ENCODE results near the gene P4HA2.

The P4HA2 gene

DNA sequence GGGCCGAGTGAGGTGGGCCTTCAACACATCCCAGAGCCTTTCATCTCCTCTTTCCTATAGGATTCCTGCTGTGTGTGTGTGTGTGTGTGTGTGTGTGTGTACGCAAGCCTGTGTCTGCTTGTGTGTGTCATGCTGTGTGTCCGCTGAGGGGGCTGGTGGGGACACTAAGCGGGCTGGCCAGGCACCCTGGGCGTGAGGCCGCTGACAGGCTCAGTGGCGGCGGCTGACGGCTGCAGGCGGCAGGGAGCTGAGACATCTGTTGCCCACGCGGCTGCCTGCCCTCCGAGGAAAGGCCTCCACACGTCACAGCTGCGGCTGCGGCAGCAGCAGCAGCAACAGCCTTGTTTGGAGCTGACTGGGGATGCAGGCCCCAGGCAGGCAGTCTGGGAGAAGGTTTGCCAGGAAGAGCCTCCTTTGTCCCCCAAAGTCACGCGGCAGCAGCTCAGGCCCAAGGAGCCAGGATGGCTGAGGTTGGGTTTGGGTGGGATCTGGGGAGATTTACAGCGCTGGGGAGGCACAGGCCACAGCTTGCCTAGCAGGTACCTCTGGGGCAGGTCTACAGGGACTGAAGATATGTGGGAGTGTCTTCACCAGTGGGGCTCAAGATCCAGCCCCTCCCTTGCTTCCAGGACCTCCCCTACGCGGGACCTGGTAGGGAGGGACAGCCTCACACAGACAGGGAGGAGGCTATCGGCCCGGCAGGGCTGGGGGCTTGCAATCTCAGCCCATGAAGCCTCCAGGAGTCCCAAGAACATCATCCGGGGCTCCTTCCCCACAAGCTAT lies 31.6 kb upstream of the P4HA2 start:
- Histone ChIP-seq H3K4me1 (peaks cover 19% of the 10 kb centered on the region), H3K27me3 (no peaks in the 10 kb centered on the region), H3K36me3 (no peaks in the 10 kb centered on the region), H3K27ac (no peak overlapping the region), H3K4me3 (no peak overlapping the region), H4K20me1 (no peaks in the 10 kb centered on the region), H3K4me2 (no peak overlapping the region), H3K9ac (no peak overlapping the region), H3K9me3 (no peaks in the 10 kb centered on the region)
- no peak for TF ChIP-seq Cebpa-rat (IDR thresholded peaks at IDR 0.05)

DNA sequence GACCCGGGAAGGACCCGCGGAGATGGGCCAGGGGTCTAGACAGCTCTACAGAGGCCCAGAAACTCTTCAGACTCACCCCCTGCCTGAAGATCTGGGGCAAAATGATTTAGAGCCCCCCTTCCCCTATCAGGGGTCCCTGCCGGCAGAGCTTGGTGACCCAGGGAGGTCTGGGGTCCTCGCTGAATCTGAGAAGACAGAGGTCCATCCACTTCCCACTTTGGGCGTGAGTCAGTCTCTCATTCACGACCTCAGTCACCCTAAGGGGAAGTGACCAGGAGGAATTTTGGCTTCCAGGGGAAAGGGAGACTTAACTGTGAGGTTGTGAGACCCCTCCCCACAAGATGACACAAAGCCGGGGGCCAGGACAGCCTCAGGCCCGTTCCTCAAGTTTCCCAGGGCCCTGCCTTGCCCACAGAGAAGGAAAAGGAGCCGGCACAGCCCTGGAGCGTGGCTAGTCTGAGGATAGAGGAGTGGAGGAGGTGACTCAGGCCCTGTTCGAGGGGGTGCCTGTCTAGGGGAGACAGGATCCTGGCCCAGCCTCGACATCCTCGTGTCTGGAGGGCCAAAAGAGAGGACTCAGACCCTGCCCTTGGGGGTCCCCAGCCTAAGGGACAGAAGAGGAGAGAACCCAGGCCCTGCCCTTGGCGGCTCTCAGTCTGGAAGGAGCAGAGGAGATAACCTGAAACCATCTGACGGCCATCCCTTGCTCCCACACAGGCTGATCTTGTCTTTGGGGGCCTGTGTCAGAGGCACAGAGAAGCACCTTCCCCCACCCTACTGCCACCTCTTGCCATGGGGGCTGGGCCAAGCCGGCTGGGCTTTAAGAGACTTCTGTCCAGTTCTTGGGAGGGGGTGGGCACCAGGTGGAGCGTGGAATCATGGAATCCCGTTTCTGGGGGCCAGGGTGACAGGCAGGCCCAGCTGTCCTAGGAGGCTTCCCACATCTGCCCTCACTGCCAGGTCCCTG lies 30.7 kb upstream of the P4HA2 start:
- no peaks in the 10 kb centered on the region for H4K20me1 ChIP-seq
- H3K9ac ChIP-seq, result no peak overlapping the region
- H3K4me1 ChIP-seq, result peaks cover 10% of the 10 kb centered on the region
- no peaks in the 10 kb centered on the region for H3K27me3 ChIP-seq
- no peak overlapping the region for H3K27ac ChIP-seq
- TF ChIP-seq Cebpa-rat (IDR thresholded peaks at IDR 0.05), result no peak
- no peaks in the 10 kb centered on the region for H3K36me3 ChIP-seq
- H3K9me3 ChIP-seq, result no peaks in the 10 kb centered on the region
- no peak overlapping the region for H3K4me2 ChIP-seq
- H3K4me3 ChIP-seq, result no peak overlapping the region

DNA sequence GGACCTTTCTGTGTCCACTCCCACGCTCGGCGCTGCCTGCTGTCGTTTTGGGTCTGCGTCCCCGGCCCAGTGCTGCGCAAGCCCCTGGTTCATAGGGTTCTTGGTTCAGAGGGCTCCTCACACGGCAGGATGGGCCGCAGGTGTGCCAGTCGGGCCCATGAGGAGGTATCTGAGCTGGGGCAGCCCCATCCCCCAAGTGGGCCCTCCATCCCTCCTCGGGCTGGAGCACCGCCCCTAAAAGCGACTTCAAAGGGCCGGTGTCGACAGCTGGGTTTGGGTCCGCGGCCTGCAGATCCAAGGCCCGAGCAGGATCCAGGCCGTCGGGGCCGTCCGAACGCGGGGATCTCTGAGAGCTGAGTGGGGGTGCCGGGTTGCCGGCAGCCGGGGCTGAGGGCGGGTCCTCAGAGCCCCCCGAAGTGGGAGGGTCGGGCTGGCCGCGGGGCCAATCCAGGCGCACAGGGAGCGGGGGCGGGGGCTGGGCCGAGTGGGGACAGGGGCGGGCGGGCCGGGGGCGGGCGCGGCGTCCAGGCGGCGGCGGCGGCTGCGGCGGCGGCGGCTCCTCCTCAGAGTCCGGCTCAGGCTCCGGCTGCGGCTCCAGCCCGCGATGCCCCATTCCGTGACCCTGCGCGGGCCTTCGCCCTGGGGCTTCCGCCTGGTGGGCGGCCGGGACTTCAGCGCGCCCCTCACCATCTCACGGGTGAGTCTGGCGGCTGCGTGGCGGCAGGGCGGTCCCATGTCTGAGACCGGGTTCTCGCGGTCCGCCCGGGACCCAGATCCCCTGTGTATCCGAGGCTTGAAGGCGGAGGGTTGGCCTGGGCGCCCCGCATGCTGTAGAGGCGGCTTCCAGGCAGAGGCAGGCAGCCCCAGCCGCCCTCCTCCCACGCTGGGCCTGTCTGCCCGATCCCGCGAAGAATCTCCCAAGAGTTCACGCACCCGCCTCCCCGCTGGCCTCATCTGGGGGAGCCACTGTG lies 29.8 kb upstream of the P4HA2 start, which contains the start of gene PDLIM4:
TSS of gene PDLIM4 (plus strand) at position 566 of the 971 bp plus-strand sequence. CDS start at position 605, 39 bp downstream.
- Histone ChIP-seq H3K9me3 (no peaks in the 10 kb centered on the region), H3K4me1 (peaks cover 7% of the 10 kb centered on the region), H3K27ac (no peak within 1 kb of the TSS), H3K36me3 (no peaks in the 10 kb centered on the region), H3K4me3 (no peak within 1 kb of the TSS), H3K9ac (no peak within 1 kb of the TSS), H4K20me1 (no peaks in the 10 kb centered on the region), H3K4me2 (no peak within 1 kb of the TSS), H3K27me3 (no peaks in the 10 kb centered on the region)
- no peak for TF ChIP-seq Cebpa-rat (IDR thresholded peaks at IDR 0.05)

DNA sequence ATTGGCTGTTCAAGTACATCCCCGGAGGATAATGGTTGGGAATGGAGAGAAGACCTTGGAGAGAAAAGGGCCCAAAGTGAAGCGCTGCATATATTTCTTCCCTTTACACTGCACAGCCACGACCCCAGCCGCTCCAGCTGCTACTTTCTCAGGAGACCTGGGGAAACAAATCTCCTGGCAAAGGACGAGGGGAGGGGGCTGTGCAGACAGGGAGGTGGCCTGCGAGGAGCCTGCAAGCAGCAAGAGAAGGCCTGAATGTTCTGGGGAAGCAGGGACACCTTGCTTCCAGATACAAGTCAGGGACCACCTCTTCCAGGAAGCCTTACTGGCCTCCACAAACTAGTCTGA lies 29.1 kb upstream of the P4HA2 start:
- H3K4me3 ChIP-seq, result no peak overlapping the region

DNA sequence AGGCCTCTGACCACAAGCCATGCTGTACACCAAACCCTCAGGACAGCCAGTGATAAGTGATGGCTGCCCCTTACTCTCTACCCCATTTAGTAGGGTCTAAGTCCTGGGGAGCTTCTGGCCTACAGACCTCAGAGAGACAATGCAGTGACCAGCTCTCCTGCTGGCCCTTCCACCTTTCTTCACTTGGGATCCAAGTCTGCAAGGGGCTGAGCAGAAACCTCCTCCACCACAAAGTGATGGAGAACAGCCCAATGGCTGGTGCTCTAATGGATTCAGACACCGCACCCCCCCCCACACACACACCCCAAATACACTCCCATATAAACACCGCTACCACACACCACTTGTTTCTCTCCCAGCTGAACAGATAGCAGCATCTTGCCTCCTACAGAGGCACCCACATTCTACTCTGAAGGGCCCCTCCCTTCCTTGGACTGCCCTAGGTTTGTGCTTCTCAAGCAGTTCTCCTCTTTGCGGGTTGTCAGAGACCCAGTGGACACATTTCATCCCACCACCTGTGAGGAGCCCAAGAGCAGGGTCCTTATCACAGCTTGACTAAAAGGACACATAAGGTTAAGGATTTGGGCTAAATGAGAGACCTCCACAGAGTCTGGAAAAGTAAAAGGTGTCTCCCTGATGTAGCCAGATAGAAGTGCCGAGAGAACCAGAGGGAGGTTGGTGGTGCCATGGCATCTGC lies 28.6 kb upstream of the P4HA2 start:
- no peak overlapping the region for H3K27ac ChIP-seq
- H4K20me1 ChIP-seq, result no peaks in the 10 kb centered on the region
- H3K27me3 ChIP-seq, result no peaks in the 10 kb centered on the region
- H3K36me3 ChIP-seq, result no peaks in the 10 kb centered on the region
- no peak overlapping the region for H3K9ac ChIP-seq
- H3K4me3 ChIP-seq, result no peak overlapping the region
- H3K4me1 ChIP-seq, result peaks cover 7% of the 10 kb centered on the region
- H3K9me3 ChIP-seq, result no peaks in the 10 kb centered on the region
- no peak for TF ChIP-seq Cebpa-rat (IDR thresholded peaks at IDR 0.05)
- H3K4me2 ChIP-seq, result no peak overlapping the region

More for the DNA sequence above, 29.1 kb upstream of the P4HA2 start:
- Histone ChIP-seq H3K9ac (no peak overlapping the region), H3K36me3 (no peaks in the 10 kb centered on the region), H3K4me2 (no peak overlapping the region), H3K4me1 (peaks cover 7% of the 10 kb centered on the region), H3K27ac (no peak overlapping the region), H3K9me3 (no peaks in the 10 kb centered on the region), H4K20me1 (no peaks in the 10 kb centered on the region), H3K27me3 (no peaks in the 10 kb centered on the region)
- TF ChIP-seq Cebpa-rat (IDR thresholded peaks at IDR 0.05), result no peak

DNA sequence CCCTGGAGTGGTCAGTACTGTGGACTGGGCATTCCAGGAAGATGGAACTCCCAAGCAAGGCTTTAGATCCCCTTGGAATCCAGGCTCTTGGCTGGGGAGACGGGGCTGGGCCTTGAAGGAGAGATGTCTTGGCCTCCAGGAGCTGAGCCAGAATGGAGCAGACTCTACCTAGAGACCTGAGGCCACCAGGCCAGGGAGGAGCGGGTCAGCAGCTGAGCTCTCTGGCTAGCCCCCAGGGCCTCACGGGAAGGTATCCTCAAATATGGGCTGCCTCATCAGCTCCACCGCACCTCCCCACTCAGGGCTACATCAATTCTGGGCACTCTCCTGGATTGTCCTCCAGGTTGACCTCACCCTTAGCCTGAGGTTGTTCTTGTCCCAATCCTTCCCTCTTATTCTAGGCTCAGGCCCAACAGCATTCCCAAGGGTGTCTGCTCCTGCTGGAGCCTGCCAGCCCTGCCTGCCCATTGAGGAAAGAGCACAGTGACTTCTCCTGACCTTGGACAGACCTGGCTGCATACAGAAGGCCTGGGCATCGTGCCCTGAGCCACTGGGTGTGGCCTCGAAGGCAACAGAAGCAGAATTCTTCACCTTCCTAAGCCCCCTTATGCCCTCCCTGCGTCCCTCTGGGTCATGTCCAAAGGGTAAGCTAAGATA lies 26.8 kb upstream of the P4HA2 start:
- Histone ChIP-seq H3K4me3 (no peak overlapping the region), H3K4me2 (no peak overlapping the region), H3K27me3 (no peaks in the 10 kb centered on the region), H3K27ac (no peak overlapping the region), H3K36me3 (no peaks in the 10 kb centered on the region), H3K4me1 (no peaks in the 10 kb centered on the region), H4K20me1 (no peaks in the 10 kb centered on the region), H3K9me3 (no peaks in the 10 kb centered on the region), H3K9ac (no peak overlapping the region)
- no peak for TF ChIP-seq Cebpa-rat (IDR thresholded peaks at IDR 0.05)

DNA sequence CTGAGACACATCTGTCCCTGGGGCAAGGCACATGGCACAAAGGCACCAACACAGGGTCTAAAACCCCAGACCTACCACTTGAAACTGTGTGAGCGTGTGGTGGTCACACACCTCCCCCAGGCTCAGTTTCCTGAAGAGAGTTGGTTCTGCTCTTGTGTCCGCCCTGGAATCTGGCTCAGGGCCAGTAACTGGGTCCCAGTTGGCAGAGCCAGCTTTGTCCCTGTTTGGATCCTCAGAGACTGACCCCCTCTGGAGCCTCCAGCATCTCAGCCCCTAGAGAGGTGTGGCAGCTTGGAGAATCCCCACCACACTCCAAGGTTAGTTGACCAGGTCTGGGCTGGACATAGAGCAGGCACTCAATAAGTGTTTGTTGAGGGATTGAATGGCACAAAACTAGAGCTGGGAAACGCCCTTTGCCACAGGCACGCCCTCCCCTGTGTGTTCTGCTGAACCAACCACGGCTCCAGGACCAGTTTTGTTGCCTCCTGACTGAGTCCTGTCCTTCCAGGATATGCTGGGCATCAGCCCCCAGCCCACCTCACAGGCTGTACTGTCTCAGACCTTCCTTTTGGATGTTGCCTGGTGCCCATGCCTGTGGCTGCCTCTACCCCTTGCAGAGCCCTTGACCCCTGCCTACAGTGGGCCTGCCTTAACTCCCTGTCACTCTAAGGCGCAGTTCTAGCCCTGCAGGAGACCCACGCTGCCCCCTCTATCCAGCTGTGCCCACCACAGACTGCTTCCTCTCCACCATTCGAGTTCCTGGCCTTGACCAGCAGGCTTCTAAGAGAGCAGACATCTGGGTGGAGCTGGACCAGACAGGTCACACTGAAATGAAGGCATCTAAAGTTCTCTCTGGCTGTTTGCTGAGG lies 26.0 kb upstream of the P4HA2 start:
- Histone ChIP-seq H3K9ac (no peak overlapping the region), H3K27me3 (no peaks in the 10 kb centered on the region), H3K4me3 (no peak overlapping the region), H3K27ac (no peak overlapping the region), H4K20me1 (no peaks in the 10 kb centered on the region), H3K9me3 (no peaks in the 10 kb centered on the region), H3K4me1 (no peaks in the 10 kb centered on the region), H3K36me3 (no peaks in the 10 kb centered on the region), H3K4me2 (no peak overlapping the region)
- TF ChIP-seq Cebpa-rat (IDR thresholded peaks at IDR 0.05), result no peak

DNA sequence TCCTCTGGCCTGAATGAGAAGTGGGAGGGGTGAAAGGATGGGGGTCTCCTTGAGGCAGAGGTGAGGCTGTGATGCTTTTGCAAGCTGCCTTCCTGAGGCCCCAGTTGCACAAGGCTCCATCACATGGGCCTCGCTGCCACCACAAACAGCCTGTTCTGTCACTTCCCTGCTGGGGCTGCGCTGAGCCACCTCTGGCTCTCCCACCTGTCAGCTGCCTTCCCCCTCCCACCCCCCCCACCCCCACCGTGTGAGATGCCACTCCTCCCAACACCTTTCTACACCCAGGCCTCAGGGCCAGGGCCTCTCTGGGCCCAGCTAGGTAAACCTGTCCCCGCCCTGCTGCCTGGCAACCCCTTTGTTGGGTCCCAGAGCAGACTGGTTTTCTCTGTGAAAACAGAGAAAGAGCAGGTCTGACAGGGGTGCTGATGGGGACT lies 25.4 kb upstream of the P4HA2 start:
- no peaks in the 10 kb centered on the region for H3K27me3 ChIP-seq
- H3K27ac ChIP-seq, result no peak overlapping the region
- H4K20me1 ChIP-seq, result no peaks in the 10 kb centered on the region
- no peak overlapping the region for H3K4me3 ChIP-seq
- no peak overlapping the region for H3K9ac ChIP-seq
- no peaks in the 10 kb centered on the region for H3K36me3 ChIP-seq
- H3K9me3 ChIP-seq, result no peaks in the 10 kb centered on the region
- TF ChIP-seq Cebpa-rat (IDR thresholded peaks at IDR 0.05), result no peak
- H3K4me1 ChIP-seq, result peaks cover 2% of the 10 kb centered on the region; the same call in 1 of the 2 replicates
- no peak overlapping the region for H3K4me2 ChIP-seq

Data from BLaER1 (cell line).